ENCODE results near the gene CNRIP1. TPM values are rescaled to one million over a fixed set of nuclear protein-coding genes. Genes with fewer than 3 reads are reported as not detected.

Gene CNRIP1
- total RNA-seq, 5 donors from 2014 or later (not counting 1 experiment from before 2014, with no cell fraction given) = 0.53 to 0.63 (median 0.59) TPM; not detected in 2

Other genes starting within 250 kb of the CNRIP1 start
- 10 to 100 TPM in 4 of 5 donors, 1 to 10 TPM in 1; 9.9 to 26.5 (median 13.1) TPM for gene PNO1, start 162.1 kb downstream of the CNRIP1 start, total RNA-seq
- gene PPP3R1, start 67.4 kb downstream of the CNRIP1 start, total RNA-seq = 10 to 100 TPM; 53.2 to 65.0 (median 57.7) TPM
- 10 to 100 TPM in 4 of 5 donors, 1 to 10 TPM in 1; 5.1 to 28.4 (median 13.6) TPM for gene PLEK, start 45.3 kb upstream of the CNRIP1 start, total RNA-seq
- 1 to 10 TPM; 1.8 to 4.5 (median 4.5) TPM for gene FBXO48, start 147.3 kb upstream of the CNRIP1 start, total RNA-seq
- gene APLF, start 147.6 kb upstream of the CNRIP1 start, total RNA-seq = 1 to 10 TPM; 4.3 to 6.1 (median 5.1) TPM